Neural progenitor cell (in vitro differentiated cells): ENCODE measurements around the gene DYNLT4.

Source experiments
- EZH2 ChIP-seq: fragments of 200-600 bp; sonication (generic); IDR thresholded peaks from 2 replicates; pipeline ENCODE4 v1.6.1; 2017; ENCODE audit warnings: antibody characterized with exemption, mild to moderate bottlenecking, moderate library complexity
- EZH2phosphoT487 ChIP-seq: fragments of 200-600 bp; sonication (generic); IDR thresholded peaks from 2 replicates; pipeline ENCODE4 v1.6.1; 2017; ENCODE audit warnings: antibody characterized with exemption
- TF ChIP-seq, protein P1 (sequence below): fragments of 200-600 bp; sonication (generic); IDR thresholded peaks from 2 replicates; pipeline ENCODE4 v1.5.1; 2017; ENCODE audit warnings: antibody characterized with exemption, mild to moderate bottlenecking

DNA sequence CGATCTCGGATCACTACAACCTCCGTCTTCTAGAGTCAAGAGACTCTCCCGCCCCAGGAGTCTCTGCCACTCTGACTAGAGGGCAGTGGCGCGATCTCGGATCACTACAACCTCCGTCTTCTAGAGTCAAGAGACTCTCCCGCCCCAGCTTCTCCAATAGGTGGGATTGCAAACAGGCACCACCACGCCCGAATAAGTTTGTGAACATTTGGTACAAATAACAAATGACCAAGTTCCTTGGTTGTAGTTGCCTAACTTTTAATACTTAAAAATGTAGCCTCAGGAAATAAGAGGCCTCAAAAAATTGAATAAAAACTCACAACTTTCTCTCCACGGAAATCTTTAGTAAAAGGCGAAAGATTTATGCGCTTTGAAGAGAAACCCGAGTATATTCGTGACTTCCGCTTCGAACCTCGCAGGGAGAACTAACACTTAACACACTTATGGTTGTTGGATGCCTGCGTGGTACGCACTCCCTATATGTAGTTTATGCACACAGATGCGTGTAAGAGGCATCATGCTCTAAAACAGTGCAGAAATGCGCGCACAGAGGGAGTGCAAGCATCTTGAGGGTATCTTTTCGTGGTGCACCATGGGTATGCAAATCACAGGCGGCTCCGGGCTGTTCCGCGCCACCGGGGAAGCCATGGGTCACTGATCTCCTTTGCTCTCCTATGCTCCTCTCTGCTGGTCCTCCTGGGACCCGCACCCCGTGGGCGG, 12.6 kb upstream of the DYNLT4 start:
- TF ChIP-seq, protein P1, sequence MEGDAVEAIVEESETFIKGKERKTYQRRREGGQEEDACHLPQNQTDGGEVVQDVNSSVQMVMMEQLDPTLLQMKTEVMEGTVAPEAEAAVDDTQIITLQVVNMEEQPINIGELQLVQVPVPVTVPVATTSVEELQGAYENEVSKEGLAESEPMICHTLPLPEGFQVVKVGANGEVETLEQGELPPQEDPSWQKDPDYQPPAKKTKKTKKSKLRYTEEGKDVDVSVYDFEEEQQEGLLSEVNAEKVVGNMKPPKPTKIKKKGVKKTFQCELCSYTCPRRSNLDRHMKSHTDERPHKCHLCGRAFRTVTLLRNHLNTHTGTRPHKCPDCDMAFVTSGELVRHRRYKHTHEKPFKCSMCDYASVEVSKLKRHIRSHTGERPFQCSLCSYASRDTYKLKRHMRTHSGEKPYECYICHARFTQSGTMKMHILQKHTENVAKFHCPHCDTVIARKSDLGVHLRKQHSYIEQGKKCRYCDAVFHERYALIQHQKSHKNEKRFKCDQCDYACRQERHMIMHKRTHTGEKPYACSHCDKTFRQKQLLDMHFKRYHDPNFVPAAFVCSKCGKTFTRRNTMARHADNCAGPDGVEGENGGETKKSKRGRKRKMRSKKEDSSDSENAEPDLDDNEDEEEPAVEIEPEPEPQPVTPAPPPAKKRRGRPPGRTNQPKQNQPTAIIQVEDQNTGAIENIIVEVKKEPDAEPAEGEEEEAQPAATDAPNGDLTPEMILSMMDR: peak; percentile 22
- no peak for TF ChIP-seq EZH2
- no peak for TF ChIP-seq EZH2phosphoT487
